Aorta (tissue), 5 donors: ENCODE measurements around the gene PDIA2. TPM values are rescaled to one million over a fixed set of nuclear protein-coding genes. Genes with fewer than 3 reads are reported as not detected.

ENCODE experiments used
- ATAC-seq: fragments of 200-7000 bp; cut with Tn5 transposase; one replicate; pipeline ENCODE4 v1.9.1; 2022; ENCODE audit warnings: moderate library complexity; ENCODE audit not compliant: low FRiP score
- DNase-seq, 2 donors: peaks; one replicate each; pipeline ENCODE4 v3.0.0-alpha.2; 2020
- H3K27ac ChIP-seq, 2 donors: one replicate each; pipeline ENCODE4 v1.5.1; 2013; ENCODE audit warnings: low read length in 2 of 2, mild to moderate bottlenecking in 2 of 2, moderate library complexity in 2 of 2, control low read depth in 1 of 2, inconsistent platforms in 1 of 2, low read depth in 1 of 2
- H3K27me3 ChIP-seq, 2 donors: one replicate each; pipeline ENCODE4 v1.6.1; 2013; ENCODE audit warnings: control low read depth in 1 of 2, low read length in 1 of 2, mild to moderate bottlenecking in 1 of 2, moderate library complexity in 1 of 2; ENCODE audit not compliant: insufficient read depth in 2 of 2, control insufficient read depth in 1 of 2
- H3K36me3 ChIP-seq, 2 donors: one replicate each; pipeline ENCODE4 v1.6.1; 2013; ENCODE audit warnings: control low read depth in 1 of 2, low read length in 1 of 2, mild to moderate bottlenecking in 1 of 2; ENCODE audit not compliant: insufficient read depth in 2 of 2, control insufficient read depth in 1 of 2
- H3K4me1 ChIP-seq, 2 donors: one replicate each; pipeline ENCODE4 v1.6.1; 2013; ENCODE audit warnings: low read length in 2 of 2, control low read depth in 1 of 2, mild to moderate bottlenecking in 1 of 2, moderate library complexity in 1 of 2; ENCODE audit not compliant: insufficient read depth in 2 of 2, control insufficient read depth in 1 of 2
- H3K4me3 ChIP-seq, 2 donors: one replicate each; pipeline ENCODE4 v1.5.1; 2013; ENCODE audit warnings: low read length in 2 of 2, control low read depth in 1 of 2, mild to moderate bottlenecking in 1 of 2
- H3K9me3 ChIP-seq: one replicate; pipeline ENCODE4 v1.6.1; 2013; ENCODE audit warnings: mild to moderate bottlenecking, low read length; ENCODE audit not compliant: control insufficient read depth
- WGBS, 2 donors: extraction: QIAGEN DNeasy Blood & Tissue Kit; methylation state at CpG; one replicate each; pipeline ENCODE4 v1.1.7; 2013; 5-methylcytosine and 5-hydroxymethylcytosine counted together
- intact Hi-C, 2 donors: fragments of 100-400 bp; cut with DNase I; formaldehyde crosslinking; loops; one replicate each; pipeline versions ENCODE4 v1.14.2 to v1.15.0; 2022
- polyA plus RNA-seq, 2 donors: library from polyadenylated mRNA; stranded (reverse); fragments of 200-250 nt; gene quantifications; one replicate each; pipeline ENCODE4 v1.2.3, GENCODE V29; 2013
- total RNA-seq, 2 donors: library from RNA; stranded (reverse); fragmentation: NEBNext Ultra II Directional; extraction: Animal tissue kit (Norgen Biotek cat#: 25700); gene quantifications; one replicate each; pipeline ENCODE4 v1.2.1, GENCODE V29; 2021
- donor health status: healthy with polysubstance abuse.
- donor health status: Bipolar disorder and iron deficiency.
- donor health status: DM: no; HTN: no; CAD: no.
- donor health status: DM: no; HTN: no; CAD: no.
- donor health status: DM: yes; HTN: yes; CAD: no.

The PDIA2 gene
- total and polyA plus RNA-seq, 4 donors, result 1.6 to 6.3 (median 5.3) TPM; not detected in 1

GRCh38 chr16:301950-302349 is 19.0 kb downstream of the PDIA2 start:
- Histone ChIP-seq H3K9me3 (no peaks in the 10 kb centered on the region), H3K27me3 (no peaks in the 10 kb centered on the region), H3K27ac (no peak overlapping the region), H3K36me3 (peaks cover 0 to 2% of the 10 kb centered on the region in 2 donors), H3K4me1 (no peaks in the 10 kb centered on the region), H3K4me3 (no peak overlapping the region)
- ATAC-seq (no peak), DNase-seq (no peak)
- intact Hi-C loops, result no loop called here
- WGBS, 2 donors, result 95 to 96% methylated on average over 13 of the region's 13 CpGs

GRCh38 chr16:303760-304505 is 21.0 kb downstream of the PDIA2 start:
- 84 to 88% methylated on average over 43 of the region's 43 CpGs for WGBS, 2 donors
- intact Hi-C loops, result no loop called here
- Histone ChIP-seq H3K4me1 (no peaks in the 10 kb centered on the region), H3K27me3 (no peaks in the 10 kb centered on the region), H3K36me3 (peaks cover 0 to 2% of the 10 kb centered on the region in 2 donors), H3K9me3 (no peaks in the 10 kb centered on the region), H3K4me3 (no peak overlapping the region), H3K27ac (no peak overlapping the region)
- no peak for ATAC-seq
- no peak for DNase-seq

- DNase-seq (no peak), ATAC-seq (no peak)
- Histone ChIP-seq H3K27me3 (no peaks in the 10 kb centered on the region), H3K36me3 (peaks cover 0 to 2% of the 10 kb centered on the region in 2 donors), H3K4me3 (no peak overlapping the region), H3K4me1 (no peaks in the 10 kb centered on the region), H3K27ac (no peak overlapping the region), H3K9me3 (no peaks in the 10 kb centered on the region)
- 85 to 89% methylated on average over 19 of the region's 19 CpGs for WGBS, 2 donors
- intact Hi-C loops, result no loop called here
Measured at GRCh38 chr16:305916-306626, 23.1 kb downstream of the PDIA2 start.

- no peaks in the 10 kb centered on the region for H3K4me1 ChIP-seq
- no peak overlapping the region for H3K27ac ChIP-seq
- WGBS, 2 donors, result 86% methylated on average over 17 of the region's 17 CpGs
- peaks cover 0 to 2% of the 10 kb centered on the region in 2 donors for H3K36me3 ChIP-seq
- H3K27me3 ChIP-seq, result no peaks in the 10 kb centered on the region
- ATAC-seq (no peak), DNase-seq (no peak)
- no peak overlapping the region for H3K4me3 ChIP-seq
- intact Hi-C loops, result no loop called here
- H3K9me3 ChIP-seq, result no peaks in the 10 kb centered on the region
Measured at GRCh38 chr16:306911-307370, 24.0 kb downstream of the PDIA2 start.

GRCh38 chr16:307691-308312 is 24.8 kb downstream of the PDIA2 start:
- H3K9me3 ChIP-seq, result no peaks in the 10 kb centered on the region
- H3K36me3 ChIP-seq, result peaks cover 0 to 2% of the 10 kb centered on the region in 2 donors
- no peak for DNase-seq
- H3K4me3 ChIP-seq, result no peak overlapping the region
- H3K27ac ChIP-seq, result no peak overlapping the region
- ATAC-seq, result no peak
- intact Hi-C loops, result no loop called here
- no peaks in the 10 kb centered on the region for H3K27me3 ChIP-seq
- WGBS, 2 donors, result 88 to 89% methylated on average over 20 to 21 of the region's 21 CpGs
- H3K4me1 ChIP-seq, result no peaks in the 10 kb centered on the region

GRCh38 chr16:309476-309875 is 26.5 kb downstream of the PDIA2 start:
- DNase-seq, result no peak
- no peaks in the 10 kb centered on the region for H3K27me3 ChIP-seq
- H3K4me1 ChIP-seq, result no peaks in the 10 kb centered on the region
- ATAC-seq, result no peak
- H3K9me3 ChIP-seq, result no peaks in the 10 kb centered on the region
- no peak overlapping the region for H3K27ac ChIP-seq
- 86 to 87% methylated on average over 7 of the region's 7 CpGs for WGBS, 2 donors
- no peak overlapping the region for H3K4me3 ChIP-seq
- intact Hi-C loops, result no loop called here
- no peaks in the 10 kb centered on the region for H3K36me3 ChIP-seq

GRCh38 chr16:311725-312124 is 28.8 kb downstream of the PDIA2 start:
- 97% methylated on average over 15 of the region's 15 CpGs for WGBS, 2 donors
- Histone ChIP-seq H3K36me3 (no peaks in the 10 kb centered on the region), H3K4me3 (no peak overlapping the region)

GRCh38 chr16:314351-314750 is 31.4 kb downstream of the PDIA2 start:
- H3K9me3 ChIP-seq, result no peaks in the 10 kb centered on the region
- H3K27me3 ChIP-seq, result no peaks in the 10 kb centered on the region
- no peak overlapping the region for H3K4me3 ChIP-seq
- peaks cover 0 to 1% of the 10 kb centered on the region in 2 donors for H3K36me3 ChIP-seq
- DNase-seq (no peak), ATAC-seq (no peak)
- H3K27ac ChIP-seq, result no peak overlapping the region
- WGBS, 2 donors, result 92 to 93% methylated on average over 16 of the region's 16 CpGs
- H3K4me1 ChIP-seq, result no peaks in the 10 kb centered on the region
- intact Hi-C loops, result no loop called here

More at GRCh38 chr16:311725-312124, 28.8 kb downstream of the PDIA2 start:
- intact Hi-C loops, result no loop called here
- H3K9me3 ChIP-seq, result no peaks in the 10 kb centered on the region
- H3K27me3 ChIP-seq, result no peaks in the 10 kb centered on the region
- H3K27ac ChIP-seq, result no peak overlapping the region
- no peaks in the 10 kb centered on the region for H3K4me1 ChIP-seq
- ATAC-seq, result no peak
- no peak for DNase-seq
